8988T (cell line): ENCODE measurements around the gene DLD.
"Not testable (repeated sequence)": the region's sequence is repeated elsewhere in the genome, so short reads cannot be mapped to it uniquely, and the experiment has no call there.

Experiments used
- DNase-seq: peaks from one replicate; pipeline ENCODE4 v3.0.0; 2011

DLD gene

DNA sequence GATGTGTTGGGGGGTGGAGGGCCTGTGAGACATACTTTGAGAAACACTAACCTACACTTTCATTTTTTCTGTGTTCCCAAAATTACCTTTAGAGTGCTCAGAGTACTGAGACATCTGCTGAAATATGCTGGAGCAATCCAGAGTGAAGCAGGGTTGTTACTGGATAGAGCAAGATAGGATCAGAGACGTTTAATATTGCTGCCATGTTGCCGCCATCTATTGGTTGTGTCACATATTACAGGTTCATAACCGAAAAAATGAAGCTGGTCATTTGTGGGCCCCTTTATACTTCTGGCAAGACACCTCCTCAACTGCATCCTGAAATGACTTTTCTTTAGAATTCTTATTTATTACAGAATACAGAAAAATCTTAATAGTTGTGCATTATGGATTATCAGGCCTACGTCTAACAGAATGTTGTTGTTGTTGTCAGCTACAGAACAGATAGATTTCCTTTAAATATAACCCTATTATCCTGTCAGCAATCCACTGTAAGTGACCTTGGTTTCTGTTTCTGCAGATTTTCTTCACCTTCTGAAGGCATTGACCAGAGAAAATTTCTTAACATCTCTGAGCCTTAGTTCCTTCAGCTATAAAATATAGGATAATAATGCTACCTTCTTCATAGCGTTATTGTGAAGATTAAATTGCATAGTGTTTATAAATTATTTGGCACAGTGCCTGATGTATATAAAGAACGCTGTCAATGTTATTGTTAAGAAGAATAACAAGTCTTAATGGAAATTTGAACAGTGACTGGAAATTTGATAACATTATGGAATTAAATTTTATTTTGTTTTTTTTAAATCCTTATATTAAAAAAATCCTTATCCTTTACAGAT, 16.2 kb upstream of the DLD start:
- no peak for DNase-seq

DNA sequence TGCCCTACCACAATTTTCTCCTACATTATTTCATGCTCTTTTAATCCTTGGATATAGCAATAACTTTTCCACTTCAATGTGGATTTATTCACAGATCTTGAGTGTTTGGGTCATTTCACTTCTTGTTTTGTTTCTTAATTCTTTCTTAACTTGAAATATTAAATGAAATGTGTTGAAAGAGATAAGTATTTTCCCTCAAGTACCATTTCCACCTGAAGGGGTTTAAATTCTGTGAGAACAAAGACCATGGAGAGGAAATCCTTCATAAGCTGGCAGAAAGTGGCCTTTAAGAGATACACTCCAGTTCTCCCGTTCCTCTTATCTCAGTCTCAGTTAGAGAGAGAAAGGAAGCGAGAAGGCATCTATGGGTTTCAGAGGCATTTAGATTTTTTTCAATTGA, 14.1 kb upstream of the DLD start:
- DNase-seq, result no peak

DNA sequence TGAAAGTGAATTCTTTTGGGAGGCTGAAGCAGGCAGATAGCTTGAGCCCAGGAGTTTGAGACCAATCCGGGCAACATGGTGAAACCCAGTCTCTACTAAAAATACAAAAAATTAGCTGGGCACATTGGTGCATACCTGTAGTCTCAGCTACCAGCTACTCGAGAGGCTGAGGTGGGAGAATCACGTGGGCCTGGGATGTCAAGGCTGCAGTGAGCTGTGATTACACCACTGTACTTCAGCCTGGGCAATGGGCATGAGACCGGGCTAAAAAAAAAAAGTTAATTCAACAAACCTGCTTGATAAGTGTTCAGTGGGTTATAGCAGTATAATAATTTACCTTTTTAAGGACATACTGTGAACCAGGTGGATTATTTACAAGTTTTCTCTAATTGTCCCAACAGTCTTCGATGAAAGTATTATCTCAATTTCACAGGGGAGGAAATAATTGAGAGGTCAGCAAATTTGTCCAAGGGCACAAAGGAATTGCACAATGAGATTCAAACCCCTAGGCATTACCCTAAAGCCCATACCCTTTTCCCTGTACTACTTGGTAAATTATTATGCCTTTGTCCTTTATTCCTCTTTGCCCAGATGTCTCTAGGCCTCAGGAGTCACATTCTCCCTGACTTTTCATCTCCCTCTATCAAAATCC, 13.1 kb upstream of the DLD start:
- DNase-seq, result no peak

DNA sequence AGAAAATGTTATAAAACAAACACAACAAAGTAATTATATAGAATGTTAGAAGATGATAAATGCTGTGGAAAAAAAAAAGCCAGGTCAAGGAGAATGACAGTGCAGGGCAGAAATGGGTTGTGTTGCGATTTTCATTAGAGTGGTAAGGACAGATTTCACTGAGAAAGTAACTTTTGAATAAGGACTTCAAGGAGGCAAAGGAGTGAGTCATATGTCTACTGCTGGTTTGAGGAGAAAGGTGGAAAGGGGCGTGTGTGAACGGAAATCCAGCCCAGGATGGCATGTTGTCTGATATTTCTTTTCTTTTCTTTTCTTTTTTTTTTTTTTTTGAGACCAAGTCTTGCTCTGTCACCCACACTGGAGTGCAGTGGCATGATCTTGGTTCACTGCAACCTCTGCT, 12.3 kb upstream of the DLD start:
- no peak for DNase-seq

DNA sequence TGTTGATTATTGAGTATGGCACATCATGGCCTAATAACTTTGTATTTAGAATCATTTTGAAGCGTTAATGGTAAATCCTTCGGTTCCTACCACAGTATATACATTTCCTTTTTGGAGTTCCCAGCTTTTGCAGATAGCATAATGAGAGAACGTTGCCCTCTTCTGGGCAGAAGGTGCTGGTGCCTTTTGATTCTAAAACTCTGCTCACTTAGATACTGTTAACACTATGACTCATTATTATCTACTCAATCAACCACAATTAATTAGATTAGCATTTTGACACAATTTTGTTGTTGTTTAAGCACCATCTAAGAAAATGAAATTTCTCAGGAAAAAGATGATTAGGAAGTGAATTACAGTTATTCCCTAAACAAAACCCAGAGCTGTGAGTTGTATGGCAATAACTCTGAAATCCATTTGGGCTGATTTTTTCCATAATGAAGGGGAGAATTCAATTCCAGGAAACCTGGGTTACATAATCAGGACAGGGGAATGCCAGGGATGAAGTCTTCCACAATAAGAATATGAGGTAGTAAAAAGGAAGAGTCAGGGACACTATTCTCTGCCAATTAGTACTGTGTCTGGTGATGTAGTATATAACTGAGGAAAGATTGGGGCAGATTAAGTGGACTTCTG, 11.5 kb upstream of the DLD start:
- DNase-seq, result no peak

DNA sequence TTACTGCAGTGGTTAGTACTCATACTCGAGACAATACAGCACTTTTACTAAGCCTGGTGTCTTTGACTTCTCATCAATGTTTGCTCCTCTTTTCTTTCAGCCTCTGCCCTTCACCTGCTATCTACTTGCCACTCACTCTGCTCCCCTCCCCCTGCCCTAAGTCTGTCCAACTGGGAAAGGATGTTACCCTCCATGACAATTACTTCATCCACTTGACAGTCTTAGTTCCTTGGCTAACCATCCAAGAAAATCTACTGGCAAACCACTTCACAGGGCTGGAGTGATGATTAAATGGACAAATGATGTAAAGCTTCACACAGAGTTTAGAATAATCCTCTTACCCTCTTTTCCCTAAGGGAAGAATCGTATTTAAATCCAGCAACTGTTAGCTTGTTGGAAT, 8.2 kb upstream of the DLD start:
- DNase-seq, result no peak

DNA sequence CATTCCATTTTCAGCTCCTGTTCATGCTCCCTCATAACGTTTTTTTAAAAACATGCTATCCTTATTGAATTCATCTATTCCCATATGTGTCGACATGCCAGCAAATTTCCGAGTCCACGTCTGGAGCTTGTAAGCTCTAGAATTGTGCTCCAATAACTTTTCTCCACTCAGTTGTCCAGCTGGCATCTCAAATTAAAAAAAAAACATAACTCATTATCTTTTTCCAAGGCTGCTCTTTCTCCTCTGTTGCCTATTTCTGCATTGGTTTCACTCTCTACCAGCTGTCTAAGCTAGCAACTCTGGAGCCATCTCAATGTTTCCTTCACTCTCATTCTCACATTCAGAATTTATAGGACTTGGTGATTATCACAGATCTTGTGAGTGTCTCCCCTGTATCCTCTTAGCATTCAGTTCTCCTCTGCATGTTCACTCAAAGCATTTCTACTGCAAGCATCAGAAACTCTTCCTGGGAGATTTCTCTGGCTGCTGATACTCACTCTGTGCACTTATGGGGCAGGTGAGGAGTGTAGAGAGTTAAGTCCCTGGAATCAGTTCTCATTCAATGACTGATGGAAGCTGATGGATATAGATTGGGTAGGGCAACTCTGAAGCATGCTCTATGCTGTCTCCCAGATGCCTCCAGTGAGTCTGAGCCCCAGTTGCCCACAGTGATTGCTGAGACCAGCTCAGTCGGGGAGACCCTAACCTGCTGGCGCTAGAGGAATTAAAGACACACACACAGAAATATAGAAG, 6.7 kb upstream of the DLD start:
- no peak for DNase-seq

DNA sequence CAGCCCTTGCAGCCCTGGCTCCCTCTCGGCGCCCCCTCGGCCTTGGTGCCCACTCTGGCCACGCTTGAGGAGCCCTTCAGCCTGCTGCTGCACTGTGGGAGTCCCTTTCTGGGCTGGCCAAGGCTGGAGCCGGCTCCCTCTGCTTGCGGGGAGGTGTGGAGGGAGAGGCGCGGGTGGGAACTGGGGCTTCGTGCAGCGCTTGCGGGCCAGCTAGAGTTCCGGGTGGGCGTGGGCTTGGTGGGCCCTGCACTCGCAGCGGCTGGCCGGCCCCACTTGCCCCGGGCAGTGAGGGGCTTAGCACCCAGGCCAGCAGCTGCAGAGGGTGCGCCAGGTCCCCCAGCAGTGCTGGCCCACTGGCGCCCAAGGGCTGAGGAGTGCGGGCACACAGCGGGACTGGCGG, 3.2 kb upstream of the DLD start:
- DNase-seq, result not testable (repeated sequence)

DNA sequence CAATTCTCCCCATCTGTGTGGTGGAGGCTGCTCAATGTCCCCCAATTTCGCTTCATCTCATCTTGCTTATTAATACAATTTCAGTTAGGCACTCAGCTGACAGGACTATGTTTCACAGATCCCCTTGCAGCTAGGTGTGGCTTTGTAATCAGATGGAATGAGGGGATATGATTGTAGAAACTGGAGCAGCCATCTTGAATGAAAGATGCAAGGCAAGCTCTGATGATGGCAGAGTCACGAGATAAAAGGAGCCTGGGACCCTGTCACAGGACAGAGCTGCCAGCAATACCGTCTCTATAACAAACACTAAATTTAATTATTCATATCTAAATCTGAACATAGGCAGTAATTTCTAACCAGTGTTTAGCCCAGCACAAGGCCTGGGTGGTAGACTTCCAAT, 991 bp upstream of the DLD start:
- no peak for DNase-seq

DNA sequence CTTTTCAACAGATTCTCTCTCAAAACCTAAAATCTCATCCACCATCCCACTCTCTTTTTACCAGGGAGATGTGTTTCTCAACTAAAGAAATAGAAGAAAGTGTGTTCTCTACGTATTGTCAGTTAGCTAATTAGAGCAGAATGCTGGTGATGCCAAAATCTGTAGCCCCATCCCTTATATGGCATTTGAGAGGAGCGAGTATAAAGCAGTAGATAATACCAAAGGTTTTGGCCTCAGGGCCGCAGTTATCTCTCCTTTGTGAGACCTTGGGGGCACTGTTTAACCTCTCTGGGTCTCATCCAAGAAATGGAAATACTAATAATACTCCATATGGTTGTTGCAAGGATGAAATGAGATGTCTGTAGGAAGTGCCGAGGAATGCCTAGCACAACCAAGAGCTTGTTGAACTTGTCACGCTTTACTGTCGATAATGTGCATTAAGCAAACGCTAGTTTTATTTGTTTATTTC, 456 bp upstream of the DLD start:
- no peak for DNase-seq

DNA sequence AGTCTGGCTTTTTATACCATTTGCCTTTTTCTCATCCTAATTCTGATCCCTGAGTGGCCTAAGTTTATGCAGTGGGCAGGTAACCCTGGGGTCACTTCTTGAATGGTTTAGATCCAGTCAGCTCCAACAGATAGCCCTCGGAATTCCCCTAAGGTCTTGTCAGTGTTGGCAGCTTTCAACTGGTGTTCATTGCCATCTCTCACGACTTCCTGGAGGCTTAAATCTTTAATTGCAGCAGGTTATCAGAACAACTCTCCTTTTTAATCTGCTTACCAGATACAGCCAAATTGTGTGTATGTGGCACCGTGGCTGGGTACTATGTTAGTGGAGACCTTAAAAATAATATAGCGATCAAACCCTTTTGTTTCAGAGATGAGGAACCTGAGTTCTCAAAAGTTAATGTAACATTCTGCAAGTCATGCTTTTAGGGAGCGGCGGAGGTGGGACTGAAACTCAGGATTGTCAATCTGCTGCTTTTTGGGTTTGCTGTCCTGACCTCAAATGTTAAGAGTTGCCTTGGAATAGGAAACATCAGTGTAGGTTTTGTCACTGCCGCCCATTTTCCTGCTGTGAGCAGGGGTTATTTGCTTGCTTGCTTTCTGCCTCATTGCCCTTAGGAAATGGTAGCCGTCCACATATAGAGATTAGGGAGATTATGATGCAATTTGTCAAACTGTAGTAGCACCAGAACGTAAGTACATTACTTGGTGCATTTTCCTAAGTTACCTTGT, 818 bp downstream of the DLD start:
- DNase-seq, result no peak

DNA sequence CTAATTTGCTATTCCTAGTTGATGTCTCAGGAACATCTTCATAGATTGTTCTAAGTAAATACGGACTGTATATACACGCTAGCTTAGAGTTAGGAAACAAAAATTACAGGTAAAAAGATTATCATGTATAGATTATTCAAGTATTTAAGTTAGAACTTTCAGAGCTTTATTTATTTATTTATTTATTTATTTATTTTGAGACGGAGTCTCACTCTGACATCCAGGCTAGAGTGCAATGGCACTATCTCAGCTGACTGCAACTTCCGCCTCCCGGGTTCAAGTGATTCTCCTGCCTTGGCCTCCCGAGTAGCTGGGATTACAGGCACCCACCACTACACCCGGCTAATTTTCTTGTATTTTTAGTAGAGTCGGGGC, 1.4 kb downstream of the DLD start:
- not testable (repeated sequence) for DNase-seq

DNA sequence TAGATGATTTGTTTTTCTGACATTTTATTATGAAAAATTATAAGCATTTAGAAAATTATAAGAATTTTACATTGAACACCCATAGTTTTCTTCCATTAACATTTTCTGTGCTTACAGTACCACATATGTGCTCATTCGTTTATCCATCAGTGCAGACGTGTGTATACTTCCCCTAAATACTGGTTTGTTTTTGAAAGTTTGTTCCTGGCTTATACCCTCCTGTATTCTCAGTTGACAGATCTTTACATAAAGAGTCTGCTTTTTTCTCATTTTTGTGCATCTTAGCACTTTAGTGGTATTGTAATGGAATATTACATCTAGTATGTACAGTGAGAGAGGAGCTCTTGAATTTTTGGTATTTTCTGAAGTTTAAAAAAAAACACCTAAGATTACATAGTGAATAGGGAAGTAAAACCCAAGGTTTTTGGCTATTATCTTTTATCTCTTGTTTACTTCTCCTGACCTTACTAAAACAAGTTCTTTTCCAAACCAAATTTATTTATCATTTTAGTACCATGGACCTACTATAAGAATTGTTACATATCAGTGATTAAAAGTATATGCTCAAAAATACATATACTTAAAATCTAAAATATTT, 8.1 kb downstream of the DLD start:
- DNase-seq, result no peak

DNA sequence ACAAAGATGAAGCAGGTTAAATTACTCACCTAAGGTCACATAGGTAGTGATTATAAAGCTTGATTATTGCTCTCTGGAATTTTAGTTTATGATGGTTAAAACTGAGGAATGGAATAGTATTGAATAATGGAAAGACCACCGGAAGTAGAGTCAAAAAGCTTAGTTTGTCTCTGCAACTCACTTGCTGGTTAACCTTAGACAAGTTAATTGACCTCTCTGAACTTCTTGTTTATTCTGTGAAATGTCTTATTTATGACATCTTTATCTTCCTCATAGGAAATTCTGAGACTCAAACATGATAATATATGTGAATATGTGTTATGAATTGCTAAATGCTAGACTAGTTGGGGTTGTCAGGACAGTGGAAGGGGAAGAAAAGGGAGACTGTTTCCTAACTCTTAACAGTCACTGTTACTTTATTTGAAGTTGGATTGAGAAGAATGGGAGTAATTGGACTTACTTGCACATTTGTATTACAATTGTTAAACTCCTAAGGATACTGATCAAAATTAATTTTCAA, 9.6 kb downstream of the DLD start:
- DNase-seq, result no peak

DNA sequence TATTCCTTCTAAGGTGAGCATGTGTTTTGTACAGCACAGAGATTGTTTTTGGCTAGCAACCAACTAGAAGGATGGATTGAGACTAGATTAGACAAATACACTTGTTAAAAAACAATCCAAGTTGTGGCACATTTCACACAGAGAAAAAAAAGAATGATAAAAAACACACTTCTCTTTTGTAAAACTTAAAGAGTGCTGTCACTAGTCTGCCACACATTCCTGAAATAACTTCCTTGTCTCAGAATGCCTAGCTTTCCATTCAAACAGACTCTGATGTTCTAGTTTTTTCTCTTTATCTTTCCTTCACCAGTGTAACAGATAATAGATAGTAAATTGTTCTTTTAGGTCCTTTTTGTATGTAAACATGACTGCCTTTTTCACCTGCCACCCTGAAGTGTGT, 11.4 kb downstream of the DLD start:
- DNase-seq, result no peak

DNA sequence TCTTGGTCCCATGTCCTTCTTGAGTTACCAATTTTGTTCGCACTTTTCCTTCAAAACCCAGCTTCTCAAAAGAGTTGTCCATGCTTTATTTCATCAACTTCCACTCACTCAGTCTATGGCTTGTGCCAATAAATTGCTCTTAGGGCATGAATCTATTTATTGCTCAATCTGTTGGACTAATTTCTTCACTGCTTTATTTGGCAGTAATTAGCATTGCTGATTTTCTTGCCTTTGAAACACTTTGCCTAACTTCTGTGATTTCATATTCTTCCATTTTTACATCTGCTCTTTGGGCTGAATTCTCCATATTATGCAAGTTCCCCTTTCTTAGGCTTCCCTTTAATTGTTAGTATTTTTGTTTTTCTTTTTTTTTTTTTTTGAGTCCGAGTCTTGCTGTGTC, 16.8 kb downstream of the DLD start:
- DNase-seq, result no peak

DNA sequence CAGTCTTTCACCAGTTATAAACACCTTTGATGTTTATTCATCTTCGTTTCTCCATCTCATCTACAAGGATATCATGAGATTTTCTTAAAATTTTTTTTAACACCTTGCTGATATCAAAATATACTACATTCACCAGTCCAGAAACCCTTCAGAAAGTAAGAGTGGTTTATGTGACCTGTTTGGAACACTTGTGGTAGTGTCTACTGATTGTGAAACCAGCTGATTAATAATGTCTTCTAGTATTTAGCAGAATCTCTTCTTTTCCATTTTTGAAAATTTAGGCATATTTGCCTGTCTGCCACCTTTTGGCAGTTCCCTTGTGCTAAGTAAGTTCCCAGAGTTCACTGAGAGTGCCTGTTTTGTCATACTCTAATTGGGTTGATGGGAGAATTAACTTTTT, 18.5 kb downstream of the DLD start:
- DNase-seq, result no peak

DNA sequence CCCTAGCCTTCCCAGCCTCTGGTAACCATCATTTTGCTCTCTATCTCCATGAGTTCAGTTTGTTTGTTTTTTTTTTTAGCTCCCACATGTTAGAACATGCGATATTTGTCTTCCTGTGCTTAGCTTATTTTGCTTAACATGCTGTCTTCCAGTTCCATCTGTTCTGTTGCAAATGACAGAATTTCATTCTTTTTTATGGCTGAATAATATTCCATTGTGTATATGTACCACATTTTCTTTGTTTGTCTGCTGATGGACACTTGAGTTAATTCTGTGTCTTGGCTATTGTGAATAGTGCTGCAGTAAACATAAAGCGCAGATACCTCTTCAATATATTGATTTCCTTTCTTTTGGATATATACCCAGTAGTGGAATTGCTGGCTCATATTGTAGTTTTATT, 21.0 kb downstream of the DLD start:
- no peak for DNase-seq

DNA sequence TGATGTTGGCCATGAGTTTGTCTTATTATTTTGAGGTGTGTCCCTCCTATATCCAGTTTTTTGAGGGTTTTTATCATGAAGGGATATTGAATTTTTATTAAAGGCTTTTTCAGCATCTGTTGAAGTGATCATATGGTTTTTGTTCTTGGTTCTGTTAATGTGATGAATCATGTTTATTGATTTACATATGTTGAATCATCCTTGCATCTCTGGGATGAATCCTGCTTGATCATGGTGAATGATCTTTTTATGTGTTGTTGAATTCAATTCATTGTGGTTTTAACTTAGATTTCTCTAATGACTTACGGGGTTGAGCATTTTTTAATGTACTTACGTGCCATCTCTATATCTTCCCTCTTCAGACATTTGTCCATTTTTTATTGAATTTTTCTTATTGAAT, 22.9 kb downstream of the DLD start:
- DNase-seq, result no peak

DNA sequence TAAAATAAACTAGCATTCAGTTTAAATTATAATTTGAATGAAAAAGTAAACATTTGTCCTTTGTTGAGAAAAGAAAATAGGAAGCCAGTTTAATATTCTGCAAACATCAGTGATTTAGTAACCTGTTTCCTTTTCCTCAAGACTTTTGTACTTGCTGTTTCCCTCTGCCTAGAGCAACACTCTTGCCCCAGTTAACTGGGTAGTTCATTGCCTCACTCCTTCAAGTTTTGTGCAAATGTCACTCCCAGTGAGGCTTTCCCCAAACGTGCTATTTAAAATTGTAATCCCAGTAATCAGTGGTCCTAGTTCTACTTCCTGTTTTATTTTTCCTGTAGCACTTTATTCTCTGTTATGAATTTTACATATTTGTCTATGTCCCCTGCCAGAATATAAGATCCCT, 23.8 kb downstream of the DLD start:
- no peak for DNase-seq

DNA sequence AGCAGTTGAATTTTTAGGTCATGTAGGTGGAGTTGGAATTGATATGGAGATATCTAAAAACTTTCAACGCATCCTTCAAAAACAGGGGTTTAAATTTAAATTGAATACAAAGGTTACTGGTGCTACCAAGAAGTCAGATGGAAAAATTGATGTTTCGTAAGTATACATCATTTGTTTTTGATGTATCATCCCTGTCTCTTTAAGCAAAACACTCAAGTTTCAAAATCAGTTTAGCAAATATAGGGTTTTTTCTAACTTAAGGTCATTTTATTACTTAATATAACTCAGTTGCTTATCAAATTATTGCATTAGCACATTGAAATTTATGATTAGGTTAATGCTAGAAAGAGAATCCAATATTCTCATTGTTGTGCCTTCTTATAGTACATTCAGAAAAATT, 24.6 kb downstream of the DLD start:
- no peak for DNase-seq
